SHP77 (cell line): ENCODE results near the gene MICB.
"Not testable (repeated sequence)": the region's sequence is repeated elsewhere in the genome, so short reads cannot be mapped to it uniquely, and the experiment has no call there.

Experiments
- DNase-seq, 2 experiments: peaks; one replicate each; lab custom pipeline; 2025; lab: John Stamatoyannopoulos, UW

Gene MICB

GRCh38 chr6:31474871-31475286, 23.1 kb upstream of the MICB start:
- DNase-seq: no peak

DNA sequence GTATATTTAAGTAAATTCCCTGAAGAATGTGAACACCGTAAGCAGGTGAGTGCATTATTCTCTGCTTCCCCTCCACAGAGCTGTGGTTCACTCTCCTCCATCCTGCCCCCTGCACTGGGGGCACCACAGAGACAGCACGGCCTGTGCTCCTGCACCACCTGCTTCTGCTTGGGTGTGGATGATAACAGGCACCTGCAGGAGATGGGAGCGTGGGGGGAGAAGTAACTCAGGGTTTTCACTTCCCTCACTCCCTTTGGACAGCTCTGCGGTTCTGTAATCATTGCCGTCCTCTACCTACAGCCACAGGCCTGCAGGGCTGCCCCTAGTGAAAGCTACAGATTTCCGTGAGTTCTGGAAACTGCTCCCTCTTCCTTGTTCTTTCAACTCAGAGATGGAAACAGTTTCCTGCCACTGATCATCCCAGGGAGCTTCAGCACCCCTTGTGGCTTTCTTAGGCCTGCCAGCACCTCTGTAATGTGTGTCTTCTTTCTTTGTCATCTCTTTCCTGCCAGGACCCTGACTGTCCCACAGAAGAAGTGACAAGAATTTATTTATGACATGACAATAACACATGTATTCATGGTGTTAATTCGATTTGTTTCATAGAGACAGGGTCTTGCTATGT, 21.3 kb upstream of the MICB start:
- no peak for DNase-seq

GRCh38 chr6:31477521-31477920, 20.4 kb upstream of the MICB start:
- DNase-seq: no peak

DNA sequence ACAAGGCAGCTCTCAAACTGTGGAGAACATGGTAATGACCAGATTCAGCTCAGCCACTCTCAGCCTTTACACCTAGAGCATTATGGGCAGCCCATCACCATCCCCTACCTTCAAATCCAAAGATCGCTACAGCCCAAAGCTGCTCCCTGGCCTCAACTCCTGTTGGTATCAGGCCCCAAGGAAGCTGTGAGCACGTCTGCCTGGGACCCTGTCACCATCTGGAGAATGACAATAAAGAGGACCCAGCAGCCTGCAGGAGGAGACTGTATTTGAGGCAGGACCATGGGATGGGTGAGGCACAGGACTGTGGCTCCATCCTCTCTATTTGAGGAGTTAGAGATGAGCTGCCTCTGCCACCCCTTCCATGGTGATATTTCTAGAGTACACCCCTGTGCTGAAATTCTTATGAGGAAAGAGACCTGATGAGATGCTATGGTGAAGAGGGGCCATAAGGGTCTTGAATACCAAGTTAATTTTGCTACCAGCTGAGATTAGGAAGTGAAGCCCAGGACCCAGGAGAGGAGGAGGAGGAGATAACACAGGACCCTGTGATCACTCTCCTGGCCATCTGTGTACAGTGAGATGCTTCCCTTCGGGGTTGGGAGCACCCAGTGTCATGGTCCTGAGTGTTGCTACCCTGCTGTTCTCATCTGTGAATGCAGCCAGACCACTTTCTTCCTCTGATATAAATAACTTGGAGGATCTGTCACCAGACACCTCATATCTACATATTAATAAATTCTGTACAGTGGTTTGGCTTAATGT, 19.6 kb upstream of the MICB start:
- DNase-seq: no peak

- DNase-seq: no peak
These were observed 18.6 kb upstream of the MICB start for GRCh38 chr6:31479151-31479932.

DNA sequence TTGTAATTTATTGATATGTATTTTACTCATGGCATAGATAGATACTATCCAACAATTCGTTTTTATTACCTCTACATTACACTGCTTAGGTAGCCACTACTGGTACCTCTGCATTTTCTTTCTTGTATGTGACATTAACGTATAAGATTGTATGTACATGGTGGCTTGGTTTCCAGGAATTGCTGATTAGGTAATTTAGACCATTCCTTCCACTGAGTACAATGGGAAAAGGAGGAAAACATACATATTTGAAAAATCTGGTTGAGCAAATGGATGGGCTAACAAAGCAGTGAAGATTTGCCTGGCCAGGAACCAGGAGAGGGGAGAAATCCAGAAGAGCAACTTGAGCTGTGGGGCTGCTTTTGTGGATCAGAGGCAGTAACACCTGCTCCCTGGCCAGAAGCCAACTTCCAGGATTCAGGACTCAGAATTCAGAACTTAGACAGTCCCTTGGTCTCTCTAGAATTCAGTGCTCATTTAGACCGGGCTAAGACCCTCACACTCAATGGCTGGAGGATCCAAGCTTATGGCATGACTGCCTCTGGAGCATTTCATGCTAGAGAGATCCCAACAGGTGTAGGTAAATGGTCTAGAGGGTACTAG, 17.9 kb upstream of the MICB start:
- DNase-seq: peak in 1 of 2 experiments; percentile 17

- no peak for DNase-seq
These were observed 17.4 kb upstream of the MICB start for GRCh38 chr6:31480574-31480973.

GRCh38 chr6:31483392-31483791, 14.6 kb upstream of the MICB start:
- DNase-seq: no peak

DNA sequence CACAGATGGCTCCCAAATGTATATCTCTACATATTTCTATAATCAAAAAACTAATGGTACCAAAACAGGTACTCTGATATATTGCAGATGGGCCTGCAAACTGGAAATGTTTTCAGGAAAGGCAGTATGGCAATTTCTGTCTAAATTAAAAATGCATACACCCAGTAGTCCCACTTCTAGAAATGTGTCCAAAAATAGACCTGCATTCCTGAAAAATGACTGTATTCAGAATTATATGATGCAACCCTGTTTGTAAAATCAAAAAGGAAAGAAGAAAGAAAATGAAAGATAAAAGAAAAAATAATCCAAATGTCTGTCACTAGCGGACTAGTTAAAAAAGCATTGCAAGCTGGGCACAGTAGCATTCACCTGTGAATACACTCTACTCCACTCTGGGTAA, 12.9 kb upstream of the MICB start:
- DNase-seq: no peak

- DNase-seq: not testable (repeated sequence)
These were observed 11.7 kb upstream of the MICB start for GRCh38 chr6:31486065-31486837.

GRCh38 chr6:31487674-31488073, 10.3 kb upstream of the MICB start:
- not testable (repeated sequence) for DNase-seq

GRCh38 chr6:31489086-31489485, 8.9 kb upstream of the MICB start:
- DNase-seq: no peak

DNA sequence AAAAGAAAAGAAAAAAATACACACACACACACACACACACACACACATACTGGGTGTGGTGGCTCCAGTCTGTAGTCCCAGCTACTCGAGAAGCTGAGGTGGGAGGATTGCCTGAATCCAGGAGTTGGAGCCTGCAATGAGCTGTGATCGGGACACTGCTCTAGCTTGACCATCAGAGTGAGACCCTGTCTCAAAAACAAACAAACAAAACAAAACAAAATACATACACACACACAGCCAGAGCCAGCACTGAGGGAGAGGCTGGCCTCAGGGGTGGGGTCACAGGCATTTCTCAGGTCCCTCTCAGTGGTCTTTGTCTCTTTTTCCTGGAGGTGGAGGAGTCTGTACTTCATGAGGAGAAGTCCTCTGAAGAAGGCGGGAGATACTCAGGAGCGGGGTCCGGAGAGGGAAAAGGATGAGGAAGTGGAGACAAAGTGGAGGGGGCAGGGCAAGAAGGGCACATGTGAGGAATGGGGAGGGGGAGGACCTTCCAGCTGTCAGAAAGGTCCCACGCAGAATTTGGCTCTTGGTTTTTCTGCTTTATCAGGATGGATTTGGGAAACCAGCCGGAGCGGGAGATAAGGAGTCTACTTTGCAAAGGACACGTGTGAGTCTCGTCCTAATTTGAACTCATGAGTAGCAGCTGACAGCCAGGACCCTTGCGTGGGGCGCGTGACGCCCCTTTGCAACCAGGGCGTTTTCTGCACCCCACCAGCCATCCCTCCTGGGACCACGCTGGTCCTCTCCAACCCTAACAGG, 7.7 kb upstream of the MICB start:
- no peak for DNase-seq

GRCh38 chr6:31493550-31493874, 4.4 kb upstream of the MICB start:
- not testable (repeated sequence) for DNase-seq

GRCh38 chr6:31493875-31494694, 3.9 kb upstream of the MICB start:
- peak; percentile 58 to 64 for DNase-seq

GRCh38 chr6:31495580-31495979, 2.4 kb upstream of the MICB start:
- no peak for DNase-seq

GRCh38 chr6:31496826-31497225, 1.1 kb upstream of the MICB start:
- DNase-seq: not testable (repeated sequence)

GRCh38 chr6:31498748-31499147, 803 bp downstream of the MICB start:
- DNase-seq: no peak

- not testable (repeated sequence) for DNase-seq
These were observed 1.7 kb downstream of the MICB start for GRCh38 chr6:31499648-31500047.

GRCh38 chr6:31502586-31502985, 4.6 kb downstream of the MICB start:
- no peak for DNase-seq
